SK-N-SH (cell line): ENCODE results near the gene TBC1D16. TPM values are rescaled to one million over a fixed set of nuclear protein-coding genes. Genes with fewer than 3 reads are reported as not detected.

ENCODE experiments used
- CTCF ChIA-PET: fragments of 300-600, 350-600 bp; formaldehyde crosslinking; extraction: SDS; loops from one replicate; lab custom pipeline; 2021; lab: Yijun Ruan, JAX
- POLR2A ChIA-PET: fragments of 350-600 bp; sonication (Branson Sonifier 250); formaldehyde crosslinking; extraction: SDS; loops from one replicate; lab custom pipeline; 2020; ENCODE audit warnings: antibody characterized with exemption, inconsistent platforms; lab: Yijun Ruan, JAX
- DNase-seq: peaks from one replicate; pipeline ENCODE4 v3.0.0; 2012
- H2AFZ ChIP-seq: fragments of 200-600 bp; sonication (generic); 2 replicates; pipeline ENCODE4 v1.8.1; 2016; ENCODE audit warnings: antibody characterized with exemption, mild to moderate bottlenecking, low read depth
- H3F3A ChIP-seq: fragments of 200-600 bp; sonication (generic); replicated peaks from 2 replicates; pipeline ENCODE3; 2016; ENCODE audit warnings: antibody characterized with exemption, mild to moderate bottlenecking; ENCODE audit not compliant: insufficient read depth
- H3K27ac ChIP-seq, 2 experiments: fragments of 200-500 bp in 1 of 2; fragments of 200-600 bp in 1 of 2; sonication (Bioruptor generic) in 1 of 2; sonication (generic), shearing (Covaris generic) in 1 of 2; 2 replicates each; pipeline versions ENCODE4 v1.5.1 to v1.6.1; 2014 to 2016; ENCODE audit warnings: low read depth in 2 of 2, inconsistent platforms in 1 of 2, low read length in 1 of 2, mild to moderate bottlenecking in 1 of 2, mixed read lengths in 1 of 2
- H3K27me3 ChIP-seq: fragments of 200-600 bp; sonication (generic), shearing (Covaris generic); 2 replicates; pipeline ENCODE4 v1.6.1; 2016; ENCODE audit warnings: mixed run types; ENCODE audit not compliant: insufficient read depth
- H3K36me3 ChIP-seq, 2 experiments: fragments of 200-500 bp in 1 of 2; fragments of 200-600 bp in 1 of 2; sonication (Bioruptor generic) in 1 of 2; sonication (generic) in 1 of 2; replicated peaks in 1 of 2; 2 replicates each; pipeline versions ENCODE3 to v1.5.1; 2014 to 2016; ENCODE audit warnings: low read length in 1 of 2, mild to moderate bottlenecking in 1 of 2; ENCODE audit not compliant: insufficient read depth in 2 of 2, control insufficient read depth in 1 of 2
- H3K4me1 ChIP-seq, 2 experiments: fragments of 200-500 bp in 1 of 2; fragments of 200-600 bp in 1 of 2; sonication (Bioruptor generic) in 1 of 2; sonication (generic), shearing (Covaris generic) in 1 of 2; 2 replicates each; pipeline versions ENCODE4 v1.5.1 to v1.6.1; 2014 to 2016; ENCODE audit warnings: low read depth in 1 of 2, low read length in 1 of 2, mixed run types in 1 of 2; ENCODE audit not compliant: insufficient read depth in 2 of 2, control insufficient read depth in 1 of 2
- H3K4me2 ChIP-seq: fragments of 200-600 bp; sonication (generic), shearing (Covaris generic); 2 replicates; pipeline ENCODE4 v1.6.1; 2017; ENCODE audit warnings: mixed run types
- H3K4me3 ChIP-seq, 2 experiments: fragments of 200-500 bp in 1 of 2; fragments of 200-600 bp in 1 of 2; sonication (Bioruptor generic) in 1 of 2; sonication (generic), shearing (Covaris generic) in 1 of 2; 2 replicates each; pipeline versions ENCODE4 v1.5.1 to v1.8.1; 2014 to 2016; ENCODE audit warnings: low read depth in 2 of 2, inconsistent platforms in 1 of 2, low read length in 1 of 2, mild to moderate bottlenecking in 1 of 2, mixed read lengths in 1 of 2, moderate library complexity in 1 of 2
- H3K79me2 ChIP-seq: fragments of 200-600 bp; sonication (generic); 2 replicates; pipeline ENCODE4 v1.8.1; 2017; ENCODE audit warnings: mild to moderate bottlenecking; ENCODE audit not compliant: insufficient read depth
- H3K9ac ChIP-seq: fragments of 200-600 bp; sonication (generic); 2 replicates; pipeline ENCODE4 v1.6.1; 2017; ENCODE audit warnings: mixed run types
- H3K9me2 ChIP-seq: fragments of 200-600 bp; sonication (generic); 2 replicates; pipeline ENCODE4 v1.6.1; 2017; ENCODE audit warnings: mixed run types
- H3K9me3 ChIP-seq: fragments of 200-600 bp; sonication (generic); 2 replicates; pipeline ENCODE4 v1.6.1; 2017; ENCODE audit warnings: mixed run types, mild to moderate bottlenecking, moderate library complexity
- H4K20me1 ChIP-seq: fragments of 200-600 bp; sonication (generic); 2 replicates; pipeline ENCODE4 v1.6.1; 2017; ENCODE audit warnings: mild to moderate bottlenecking, mixed run types; ENCODE audit not compliant: insufficient read depth
- CHD2 ChIP-seq: fragments of 150-350 bp; IDR thresholded peaks from 2 replicates; pipeline ENCODE4 v1.6.1; 2018; ENCODE audit warnings: low read length; ENCODE audit not compliant: partially characterized antibody
- FOSL2 ChIP-seq: IDR thresholded peaks from 2 replicates; pipeline ENCODE4 v1.4.0; 2012; ENCODE audit warnings: low read depth, mild to moderate bottlenecking, moderate library complexity, borderline replicate concordance
- FOXJ3 ChIP-seq: sonication (generic); formaldehyde crosslinking; IDR thresholded peaks from 2 replicates; pipeline ENCODE4 v1.5.1; 2020; ENCODE audit warnings: mild to moderate bottlenecking, missing genetic modification reagents
- FOXM1 ChIP-seq: IDR thresholded peaks from 2 replicates; pipeline ENCODE4 v1.4.0; 2012; ENCODE audit warnings: low read depth, mild to moderate bottlenecking
- GABPA ChIP-seq: IDR thresholded peaks from 2 replicates; pipeline ENCODE4 v1.4.0; 2012; ENCODE audit warnings: low read depth, mild to moderate bottlenecking
- GATA2 ChIP-seq: sonication (generic); formaldehyde crosslinking; IDR thresholded peaks from 2 replicates; pipeline ENCODE4 v1.5.0; 2020; ENCODE audit warnings: mild to moderate bottlenecking, missing genetic modification reagents
- JUND ChIP-seq: IDR thresholded peaks from 2 replicates; pipeline ENCODE4 v1.4.0; 2012
- NFIC ChIP-seq: IDR thresholded peaks from 2 replicates; pipeline ENCODE4 v1.4.0; 2012; ENCODE audit warnings: borderline replicate concordance
- POLR2AphosphoS5 ChIP-seq: IDR thresholded peaks from 2 replicates; pipeline ENCODE4 v1.6.1; 2012; ENCODE audit warnings: low read depth, low read length
- RAD21 ChIP-seq: IDR thresholded peaks from 2 replicates; pipeline ENCODE4 v1.6.1; 2012; ENCODE audit warnings: mild to moderate bottlenecking, low read length
- RCOR1 ChIP-seq: fragments of 150-350 bp; IDR thresholded peaks from 2 replicates; pipeline ENCODE4 v1.6.1; 2017; ENCODE audit warnings: antibody characterized with exemption, low read length
- REST ChIP-seq: IDR thresholded peaks from 2 replicates; pipeline ENCODE4 v1.6.1; 2012; ENCODE audit warnings: mild to moderate bottlenecking, low read depth, low read length, moderate library complexity
- RXRA ChIP-seq: IDR thresholded peaks from 2 replicates; pipeline ENCODE4 v1.4.0; 2012; ENCODE audit warnings: low read depth, mild to moderate bottlenecking, borderline replicate concordance
- SIN3A ChIP-seq: IDR thresholded peaks from 2 replicates; pipeline ENCODE4 v1.6.1; 2012; ENCODE audit warnings: low read depth, mild to moderate bottlenecking, low read length, moderate library complexity, borderline replicate concordance
- SMC3 ChIP-seq: IDR thresholded peaks from 2 replicates; pipeline ENCODE4 v1.6.1; 2012; ENCODE audit warnings: low read depth, low read length, improper control_type of control experiment
- TAF1 ChIP-seq: IDR thresholded peaks from 2 replicates; pipeline ENCODE4 v1.6.1; 2012; ENCODE audit warnings: low read depth, mild to moderate bottlenecking, low read length, moderate library complexity, borderline replicate concordance
- TEAD4 ChIP-seq: IDR thresholded peaks from 2 replicates; pipeline ENCODE4 v1.4.0; 2012; ENCODE audit warnings: mild to moderate bottlenecking, borderline replicate concordance; ENCODE audit not compliant: insufficient read depth
- YY1 ChIP-seq: IDR thresholded peaks from 2 replicates; pipeline ENCODE4 v1.4.0; 2012; ENCODE audit warnings: low read depth, mild to moderate bottlenecking
- WGBS: methylation state at CpG from one replicate; pipeline ENCODE4 v1.1.6; 2017; ENCODE audit warnings: low lambda C conversion rate; 5-methylcytosine and 5-hydroxymethylcytosine counted together
- polyA plus RNA-seq, 3 experiments: library from polyadenylated mRNA; depleted of rRNA; stranded (reverse); fragments of >200 nt; gene quantifications; 2 replicates each; pipeline ENCODE4 v1.2.3, GENCODE V29; 2012
- TF ChIP-seq, protein P1 (sequence below): IDR thresholded peaks from 2 replicates; pipeline ENCODE4; 2012
- TF ChIP-seq, protein P2 (sequence below): fragments of 200-600 bp; sonication (generic); IDR thresholded peaks from 2 replicates; pipeline ENCODE4 v1.6.1; 2017; ENCODE audit warnings: antibody characterized with exemption, mild to moderate bottlenecking, moderate library complexity
- TF ChIP-seq, protein P3 (sequence below): IDR thresholded peaks from 2 replicates; pipeline ENCODE4 v1.4.0; 2012; ENCODE audit warnings: low read depth

The TBC1D16 gene
- polyA plus RNA-seq, 1 of the 3 experiments (the other 2 are of a cell fraction) = 14.5 TPM

DNA sequence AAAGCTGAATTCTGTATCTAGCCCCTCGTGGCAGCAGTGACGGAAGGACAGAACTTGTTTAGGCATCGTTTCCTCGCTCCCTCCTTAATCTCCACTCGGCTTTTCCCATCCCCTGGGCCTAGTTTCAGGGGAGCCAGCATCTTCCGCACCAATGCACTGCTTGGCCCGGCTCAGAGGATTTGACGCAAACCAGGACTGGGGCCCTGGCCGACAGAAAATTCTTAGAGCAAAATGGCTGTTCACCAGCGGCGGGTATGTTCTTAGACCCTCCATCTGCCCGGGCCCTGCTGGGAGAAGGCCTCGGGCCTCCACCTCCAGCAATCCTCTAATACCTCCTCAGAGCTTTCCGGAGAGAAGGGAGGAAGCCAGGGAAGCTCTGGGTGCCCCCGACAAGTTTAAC, 54.6 kb downstream of the TBC1D16 start:
- DNase-seq = peak; percentile 22

GRCh38 chr17:79980246-79981043, 55.2 kb downstream of the TBC1D16 start:
- Histone ChIP-seq H3K9me2 (no peaks in the 10 kb centered on the region), H2AFZ (no peak overlapping the region), H3K4me3 (no peak overlapping the region), H4K20me1 (peaks cover 2% of the 10 kb centered on the region), H3K9me3 (no peaks in the 10 kb centered on the region), H3K79me2 (no peaks in the 10 kb centered on the region), H3K27me3 (no peaks in the 10 kb centered on the region), H3K27ac (no peak overlapping the region), H3K4me2 (no peak overlapping the region), H3K4me1 (peaks cover under 1 to 28% of the 10 kb centered on the region in 2 experiments; a peak in 1 of 4 replicates), H3K36me3 (peaks cover 3 to 23% of the 10 kb centered on the region in 2 experiments), H3K9ac (no peak overlapping the region), H3F3A (no peaks in the 10 kb centered on the region)
- POLR2A ChIA-PET = no interaction called here
- WGBS = 97% methylated on average over 23 of the region's 23 CpGs
- DNase-seq = peak; percentile 26
- CTCF ChIA-PET = interaction anchor here (0.7 to 4.3 kb wide), 7 partner anchors 10 to 234 kb away, joined by 3 to 21 read pairs (median 9); partner anchors contain the start of gene CBX4
- TF ChIP-seq YY1 = no peak
- no peak for TF ChIP-seq REST
- TF ChIP-seq FOSL2 = no peak
- TF ChIP-seq RCOR1 = no peak
- no peak for TF ChIP-seq TEAD4
- TF ChIP-seq JUND = no peak
- TF ChIP-seq GATA2 (CRISPR knock-in tag) = no peak
- no peak for TF ChIP-seq FOXM1
- TF ChIP-seq TAF1 = no peak
- no peak for TF ChIP-seq GABPA
- no peak for TF ChIP-seq FOXJ3 (CRISPR knock-in tag)

More for the DNA sequence above, 54.6 kb downstream of the TBC1D16 start:
- Histone ChIP-seq H3K36me3 (peaks cover 3 to 21% of the 10 kb centered on the region in 2 experiments), H4K20me1 (peaks cover 4% of the 10 kb centered on the region), H3K4me1 (peaks cover 7 to 34% of the 10 kb centered on the region in 2 experiments; a peak in 2 of 4 replicates), H3K9ac (no peak overlapping the region), H3F3A (no peaks in the 10 kb centered on the region), H3K4me2 (no peak overlapping the region), H3K9me2 (no peaks in the 10 kb centered on the region), H3K79me2 (0 out of 2 replicates have a peak, but pooled peaks cover 3% of the 10 kb centered on the region), H3K4me3 (no peak overlapping the region), H3K27me3 (no peaks in the 10 kb centered on the region), H2AFZ (no peak overlapping the region), H3K27ac (no peak overlapping the region), H3K9me3 (no peaks in the 10 kb centered on the region)
- ChIA-PET CTCF (interaction anchor here (0.7 to 4.3 kb wide), 5 partner anchors 10 to 141 kb away, joined by 3 to 21 read pairs (median 7); partner anchors contain the start of gene CBX4), POLR2A (no interaction called here)
- WGBS = 92% methylated on average over 15 of the region's 15 CpGs
- TF ChIP-seq, protein P1, sequence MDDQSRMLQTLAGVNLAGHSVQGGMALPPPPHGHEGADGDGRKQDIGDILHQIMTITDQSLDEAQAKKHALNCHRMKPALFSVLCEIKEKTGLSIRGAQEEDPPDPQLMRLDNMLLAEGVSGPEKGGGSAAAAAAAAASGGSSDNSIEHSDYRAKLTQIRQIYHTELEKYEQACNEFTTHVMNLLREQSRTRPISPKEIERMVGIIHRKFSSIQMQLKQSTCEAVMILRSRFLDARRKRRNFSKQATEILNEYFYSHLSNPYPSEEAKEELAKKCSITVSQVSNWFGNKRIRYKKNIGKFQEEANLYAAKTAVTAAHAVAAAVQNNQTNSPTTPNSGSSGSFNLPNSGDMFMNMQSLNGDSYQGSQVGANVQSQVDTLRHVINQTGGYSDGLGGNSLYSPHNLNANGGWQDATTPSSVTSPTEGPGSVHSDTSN = no peak
- TF ChIP-seq RXRA (no peak), SIN3A (no peak), SMC3 (no peak), GATA2 (CRISPR knock-in tag) (no peak), GABPA (no peak), NFIC (no peak), FOXJ3 (CRISPR knock-in tag) (no peak), POLR2AphosphoS5 (no peak), TEAD4 (no peak), RAD21 (no peak), CHD2 (no peak)
- TF ChIP-seq, protein P2, sequence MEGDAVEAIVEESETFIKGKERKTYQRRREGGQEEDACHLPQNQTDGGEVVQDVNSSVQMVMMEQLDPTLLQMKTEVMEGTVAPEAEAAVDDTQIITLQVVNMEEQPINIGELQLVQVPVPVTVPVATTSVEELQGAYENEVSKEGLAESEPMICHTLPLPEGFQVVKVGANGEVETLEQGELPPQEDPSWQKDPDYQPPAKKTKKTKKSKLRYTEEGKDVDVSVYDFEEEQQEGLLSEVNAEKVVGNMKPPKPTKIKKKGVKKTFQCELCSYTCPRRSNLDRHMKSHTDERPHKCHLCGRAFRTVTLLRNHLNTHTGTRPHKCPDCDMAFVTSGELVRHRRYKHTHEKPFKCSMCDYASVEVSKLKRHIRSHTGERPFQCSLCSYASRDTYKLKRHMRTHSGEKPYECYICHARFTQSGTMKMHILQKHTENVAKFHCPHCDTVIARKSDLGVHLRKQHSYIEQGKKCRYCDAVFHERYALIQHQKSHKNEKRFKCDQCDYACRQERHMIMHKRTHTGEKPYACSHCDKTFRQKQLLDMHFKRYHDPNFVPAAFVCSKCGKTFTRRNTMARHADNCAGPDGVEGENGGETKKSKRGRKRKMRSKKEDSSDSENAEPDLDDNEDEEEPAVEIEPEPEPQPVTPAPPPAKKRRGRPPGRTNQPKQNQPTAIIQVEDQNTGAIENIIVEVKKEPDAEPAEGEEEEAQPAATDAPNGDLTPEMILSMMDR = no peak
- TF ChIP-seq, protein P3, sequence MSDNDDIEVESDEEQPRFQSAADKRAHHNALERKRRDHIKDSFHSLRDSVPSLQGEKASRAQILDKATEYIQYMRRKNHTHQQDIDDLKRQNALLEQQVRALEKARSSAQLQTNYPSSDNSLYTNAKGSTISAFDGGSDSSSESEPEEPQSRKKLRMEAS = no peak
